Activated CD4-positive, CD25-positive, alpha-beta regulatory T cell (primary cell): Measurements from ENCODE around the gene PTPRA.

Experiments used
- DNase-seq, 4 experiments: peaks; one replicate each; lab custom pipeline; 2025; lab: John Stamatoyannopoulos, UW

Gene PTPRA

DNA sequence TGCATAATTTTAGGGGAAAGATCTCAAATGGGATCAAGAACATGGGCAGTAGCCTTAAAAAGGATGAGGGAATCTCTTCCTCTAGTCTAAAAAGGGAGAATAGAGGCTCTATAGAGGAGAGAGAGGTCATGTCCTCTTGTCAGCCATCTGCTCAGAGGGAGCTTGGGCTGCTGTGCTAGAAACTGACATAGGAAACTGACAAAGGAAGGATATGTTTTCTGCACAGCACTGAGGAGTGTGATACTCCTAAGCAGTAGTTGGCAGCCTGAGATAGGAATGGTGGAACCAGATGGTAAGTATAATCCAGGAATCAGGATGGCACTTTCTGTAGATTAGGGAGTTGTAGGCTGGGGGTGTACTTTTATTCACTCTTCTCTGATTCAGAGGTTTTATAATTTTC, 59.2 kb downstream of the PTPRA start:
- DNase-seq, result no peak

DNA sequence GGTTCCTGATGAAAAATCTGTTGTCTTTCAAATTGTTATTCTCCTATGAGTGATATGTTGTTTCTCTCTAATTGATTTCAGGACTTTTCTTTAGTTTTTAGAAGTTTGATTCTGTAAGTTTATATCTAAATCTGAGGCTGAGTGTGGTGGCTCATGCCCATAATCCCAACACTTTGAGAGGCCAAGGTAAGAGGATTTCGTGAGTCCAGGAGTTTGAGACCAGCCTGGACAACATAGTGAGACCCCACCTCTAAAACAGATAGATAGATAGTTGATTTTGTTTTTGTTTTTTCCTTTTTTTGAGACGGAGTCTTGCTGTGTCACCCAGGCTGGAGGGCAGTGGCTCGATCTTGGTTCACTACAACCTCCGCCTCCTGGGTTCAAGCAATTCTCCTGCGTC, 64.6 kb downstream of the PTPRA start:
- DNase-seq, result no peak

- DNase-seq, result no peak
Observed at GRCh38 chr20:2942439-2942838, 69.2 kb downstream of the PTPRA start.

DNA sequence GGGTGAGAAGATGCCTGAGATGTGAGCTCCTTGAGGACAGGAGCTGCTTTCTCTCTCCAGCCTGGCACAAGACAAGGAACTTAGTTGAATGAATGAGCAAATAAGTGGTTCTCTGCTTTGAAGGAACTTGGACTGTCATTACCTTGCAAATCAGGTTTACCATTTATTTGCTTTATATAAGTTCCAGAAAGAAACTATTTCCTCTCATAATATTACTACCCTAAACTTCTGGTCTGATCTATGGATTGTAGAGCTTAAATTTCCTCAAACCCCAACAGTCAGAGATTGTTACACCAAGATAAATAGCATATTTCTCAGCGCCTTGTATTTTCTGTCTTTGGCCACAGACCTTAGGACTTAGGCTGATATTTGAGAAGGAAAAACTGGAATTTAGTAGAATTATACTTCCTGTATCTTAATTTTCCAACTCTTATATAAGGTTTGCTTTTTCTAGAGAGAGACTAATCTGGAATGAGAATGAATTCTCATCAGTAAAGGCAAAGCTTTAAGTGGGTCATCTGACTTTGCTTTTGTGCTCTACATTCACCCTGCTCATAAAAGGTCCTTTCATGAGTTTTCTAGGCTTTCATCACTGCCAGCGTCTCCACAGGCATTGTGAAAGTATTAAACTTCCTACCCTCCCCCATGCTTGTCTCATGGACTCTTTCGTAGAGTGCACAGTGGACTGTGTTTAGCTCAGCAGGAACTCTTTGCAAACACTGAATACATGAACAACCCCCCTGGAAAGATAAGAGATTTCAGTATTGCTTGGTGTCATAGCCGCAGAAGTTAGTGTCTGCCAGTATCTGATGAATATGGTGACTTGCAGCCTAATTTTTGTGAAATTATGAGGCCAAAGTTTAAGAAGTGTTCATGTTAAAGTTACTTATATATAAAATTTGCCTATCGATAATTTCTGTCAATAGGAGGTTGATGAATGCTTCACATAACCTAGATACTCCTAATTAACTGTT, 74.0 kb downstream of the PTPRA start:
- DNase-seq, result no peak

DNA sequence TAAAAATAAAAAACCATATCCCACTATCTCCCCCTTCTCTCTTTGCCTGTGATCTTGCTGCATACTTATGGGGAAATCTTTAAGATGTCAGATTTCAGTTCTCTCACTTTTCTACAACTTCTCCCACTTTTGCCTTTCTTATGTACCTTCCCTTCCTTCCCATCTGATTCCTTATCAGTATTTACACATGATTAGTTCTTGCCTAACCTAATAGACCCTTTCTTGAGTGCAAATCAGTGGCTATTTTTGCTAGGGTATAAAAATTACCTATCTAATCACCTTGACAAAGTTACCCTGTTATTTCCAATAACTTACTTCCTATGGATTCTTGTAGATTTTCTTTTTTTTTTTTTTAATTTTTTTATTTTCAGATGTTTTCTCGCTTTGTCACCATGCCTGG, 75.7 kb downstream of the PTPRA start:
- DNase-seq, result no peak

GRCh38 chr20:2952766-2953165, 79.5 kb downstream of the PTPRA start:
- DNase-seq, result no peak

DNA sequence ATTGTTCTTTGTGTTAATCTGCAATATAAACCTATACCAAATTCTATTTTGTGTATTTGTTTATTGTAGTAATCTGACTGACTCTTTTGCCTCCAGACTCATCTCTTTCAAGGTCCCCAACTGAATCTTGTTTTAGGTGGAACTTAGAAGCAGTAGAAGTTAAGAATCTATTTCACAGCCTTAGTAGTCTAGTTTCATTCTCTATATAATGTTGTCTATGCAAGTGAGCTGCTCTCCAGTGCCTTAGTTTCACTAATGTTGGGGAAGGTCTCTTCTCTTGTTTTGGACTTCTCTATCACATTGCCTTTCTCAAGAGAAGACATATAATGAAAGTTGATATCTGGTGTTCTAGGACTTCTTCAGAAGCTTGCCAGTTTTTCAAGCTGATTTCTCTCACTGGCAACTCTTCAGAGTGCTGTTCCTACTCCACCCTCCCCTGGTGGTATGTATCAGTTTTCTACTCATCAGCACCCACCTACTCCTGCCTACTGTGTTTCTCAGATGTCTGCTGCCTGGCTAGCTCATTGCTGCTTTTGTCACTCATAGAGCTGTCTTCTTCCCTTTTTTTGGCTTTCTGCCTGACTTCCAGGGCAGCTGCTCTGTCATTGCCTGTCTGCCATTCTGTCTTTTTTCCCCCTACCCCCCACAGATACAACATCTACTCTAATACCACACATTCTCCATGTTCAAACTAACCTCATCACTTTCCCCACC, 82.1 kb downstream of the PTPRA start:
- no peak for DNase-seq

DNA sequence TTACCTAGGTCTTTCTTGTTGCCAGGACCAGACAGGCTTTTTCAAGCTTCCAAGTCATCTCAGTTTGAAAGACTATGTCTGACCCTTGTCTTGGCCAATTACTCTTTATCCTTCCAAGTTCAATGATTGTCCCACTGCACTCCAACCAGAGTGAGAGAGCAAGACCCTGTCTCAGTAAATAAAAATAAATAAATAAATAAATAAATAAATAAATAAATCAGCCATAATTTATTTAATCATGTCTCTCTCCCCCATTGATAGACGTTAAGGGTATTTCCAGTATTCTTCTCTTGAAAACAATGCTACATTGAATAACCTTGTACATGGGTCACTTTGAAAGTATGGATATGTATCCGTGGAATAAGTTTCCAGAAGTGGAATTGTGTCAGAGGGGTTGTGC, 83.2 kb downstream of the PTPRA start:
- no peak for DNase-seq

DNA sequence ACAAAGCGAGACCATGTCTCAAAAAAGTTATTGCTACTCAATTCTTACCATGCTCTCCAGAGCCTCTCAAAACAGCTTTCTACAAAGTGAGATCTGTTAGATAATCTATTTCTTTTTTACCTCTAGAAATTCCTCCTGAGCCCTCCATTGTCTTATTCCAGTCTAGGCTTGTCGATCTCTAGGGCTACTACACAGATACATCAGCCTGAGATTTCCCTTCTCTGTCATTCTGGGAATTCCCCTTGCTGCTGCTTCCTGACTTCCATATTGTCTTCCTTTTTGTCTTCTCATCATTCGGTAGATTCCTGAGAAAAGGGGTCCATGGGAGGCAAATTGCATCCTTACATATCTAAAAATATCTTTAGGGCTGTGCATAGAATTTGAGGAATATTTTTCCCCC, 94.6 kb downstream of the PTPRA start:
- DNase-seq, result no peak

- no peak for DNase-seq
Observed at GRCh38 chr20:2972126-2972525, 98.8 kb downstream of the PTPRA start.

DNA sequence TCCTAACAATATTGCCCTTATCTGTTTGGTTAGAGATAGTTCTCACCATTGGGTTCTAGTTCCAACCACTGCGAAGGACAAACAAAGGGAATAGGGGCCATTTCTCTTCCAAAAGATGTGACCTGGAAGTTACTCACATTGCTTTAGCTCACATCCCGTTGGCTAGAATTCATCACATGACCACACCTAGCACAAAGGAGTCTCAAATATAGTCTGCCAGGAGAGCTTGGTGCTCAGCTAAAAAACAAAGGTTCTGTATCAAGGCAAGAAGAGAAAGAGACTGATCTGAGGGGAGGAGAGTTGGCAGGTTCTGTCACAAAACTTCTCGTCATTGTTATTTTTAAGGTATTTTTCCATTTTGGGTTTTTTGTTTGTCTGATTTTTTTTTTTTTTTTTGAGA, 100.3 kb downstream of the PTPRA start:
- no peak for DNase-seq

GRCh38 chr20:2978519-2978918, 105.2 kb downstream of the PTPRA start:
- no peak for DNase-seq

DNA sequence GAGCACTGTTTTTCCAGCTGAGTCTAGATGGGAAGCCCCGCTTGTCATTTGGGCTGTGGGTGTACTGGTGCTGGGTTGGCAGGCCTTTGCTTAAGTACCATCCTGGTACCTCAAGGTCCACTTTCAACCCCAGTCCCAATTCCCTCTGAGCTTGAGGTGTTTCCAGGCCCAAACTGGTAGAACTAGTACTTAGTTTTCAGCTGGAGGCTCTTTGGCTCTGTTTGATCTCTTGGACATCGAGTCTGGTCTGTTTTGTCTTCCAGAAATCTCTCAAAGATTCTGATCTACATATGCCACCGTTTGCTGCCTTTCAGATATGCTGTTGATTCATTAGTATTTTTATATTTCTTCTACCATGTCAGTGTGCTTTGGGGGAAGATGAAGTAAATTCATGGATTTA, 108.4 kb downstream of the PTPRA start:
- DNase-seq, result no peak

- no peak for DNase-seq
Observed at GRCh38 chr20:2983508-2983907, 110.2 kb downstream of the PTPRA start.

GRCh38 chr20:2984028-2984501, 110.8 kb downstream of the PTPRA start:
- DNase-seq, result no peak

DNA sequence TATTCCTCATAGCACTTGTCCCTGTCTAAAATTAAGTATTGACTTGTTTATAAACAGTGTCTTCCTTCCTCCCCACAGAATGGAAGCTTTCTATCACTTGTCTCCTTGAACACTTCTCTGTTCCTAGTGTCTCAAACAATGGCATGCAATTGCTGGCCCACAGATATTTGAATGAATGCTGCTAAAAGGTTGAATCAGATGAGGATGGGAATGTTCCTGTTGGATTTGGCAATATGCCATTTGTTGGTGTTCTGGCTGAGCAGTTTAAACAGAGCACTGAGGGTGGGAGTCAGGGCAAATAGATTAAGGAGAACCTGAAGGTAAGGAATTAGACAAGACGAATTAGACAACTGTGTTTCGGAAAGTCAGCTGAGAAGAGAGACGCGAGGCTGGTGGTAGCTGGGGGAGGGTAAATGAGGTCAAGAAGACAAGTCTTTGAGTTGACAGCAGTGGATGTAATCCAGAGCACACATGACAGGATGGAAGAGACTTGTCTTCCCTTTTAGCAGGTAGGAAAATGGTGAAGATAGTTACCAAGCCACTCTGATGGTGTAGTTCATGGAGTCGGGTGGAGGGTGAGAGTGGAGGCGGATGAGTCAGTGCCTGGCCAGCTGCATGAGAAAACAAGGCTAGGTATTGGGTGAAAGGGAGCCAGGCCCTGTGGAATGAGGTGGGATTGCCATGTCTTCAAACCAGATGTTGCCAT, 111.8 kb downstream of the PTPRA start:
- no peak for DNase-seq

- DNase-seq, result no peak
Observed at GRCh38 chr20:2986466-2986865, 113.2 kb downstream of the PTPRA start.

GRCh38 chr20:2987861-2988260, 114.6 kb downstream of the PTPRA start:
- DNase-seq, result no peak

DNA sequence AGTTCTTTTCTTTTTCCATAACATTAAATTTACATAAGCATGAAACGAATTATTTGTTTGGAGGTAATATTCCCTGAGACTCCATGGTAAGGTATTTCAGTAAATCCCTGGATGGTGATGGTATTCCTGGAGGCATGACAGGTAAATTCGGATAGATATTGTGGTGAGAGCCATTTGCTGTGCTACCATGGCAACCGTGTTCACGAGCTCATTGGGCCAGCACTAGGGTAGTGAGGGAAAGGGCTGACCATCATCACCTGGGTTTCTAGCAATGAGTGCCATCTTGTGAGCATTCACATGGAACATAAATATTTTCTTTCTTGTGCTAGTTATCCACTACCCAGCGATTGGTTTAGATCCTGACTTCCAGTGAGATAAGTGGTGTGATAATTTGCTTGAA, 118.3 kb downstream of the PTPRA start:
- DNase-seq, result no peak

- DNase-seq, result no peak
Observed at GRCh38 chr20:2993250-2993649, 120.0 kb downstream of the PTPRA start.

GRCh38 chr20:2995796-2996195, 122.5 kb downstream of the PTPRA start:
- DNase-seq, result no peak

GRCh38 chr20:2998728-2999127, 125.4 kb downstream of the PTPRA start:
- no peak for DNase-seq
